ENCODE data around the gene DENND1B.

DENND1B gene

DNA sequence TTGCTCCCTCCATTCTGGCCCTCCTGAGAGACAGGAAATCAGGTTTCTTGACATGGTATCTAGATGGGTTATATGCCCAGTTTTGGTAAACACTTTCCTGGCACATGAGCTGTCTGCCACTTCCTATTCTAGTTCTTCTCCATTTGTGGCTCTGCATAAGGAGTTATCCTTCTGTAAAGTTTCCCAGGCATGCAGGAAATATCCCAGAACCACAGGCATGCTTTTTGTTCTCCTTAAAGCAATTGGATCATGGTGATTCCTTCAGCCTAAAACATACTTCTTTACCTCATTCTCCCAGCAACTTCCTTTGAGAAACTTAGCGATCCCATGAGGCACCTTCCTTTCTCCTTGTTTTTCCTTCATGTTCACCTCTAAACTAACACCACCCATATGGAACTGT, 307.4 kb downstream of the DENND1B start:
- DNase-seq (ENCODE audit: low spot score): peak; percentile 49

DNA sequence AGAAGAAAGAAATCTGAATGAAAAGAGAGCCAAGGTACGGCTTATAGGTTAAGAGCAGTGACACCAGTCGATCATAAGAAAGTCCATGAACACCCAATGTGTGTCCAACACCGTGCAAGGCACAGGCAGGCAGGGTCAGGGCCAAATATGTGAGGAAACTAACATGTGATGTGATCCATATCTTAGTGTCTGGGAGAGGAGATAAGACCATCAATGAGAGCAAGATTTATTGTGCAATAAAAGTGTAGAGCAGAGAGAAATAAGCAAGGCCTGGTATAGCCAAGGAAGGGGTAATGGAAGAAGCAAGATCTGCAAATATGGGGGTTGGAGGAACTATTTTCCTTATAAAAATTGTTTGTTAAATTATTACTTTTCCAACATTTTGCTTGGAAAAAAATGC, 308.5 kb downstream of the DENND1B start:
- no peak for DNase-seq (ENCODE audit: low spot score)

DNA sequence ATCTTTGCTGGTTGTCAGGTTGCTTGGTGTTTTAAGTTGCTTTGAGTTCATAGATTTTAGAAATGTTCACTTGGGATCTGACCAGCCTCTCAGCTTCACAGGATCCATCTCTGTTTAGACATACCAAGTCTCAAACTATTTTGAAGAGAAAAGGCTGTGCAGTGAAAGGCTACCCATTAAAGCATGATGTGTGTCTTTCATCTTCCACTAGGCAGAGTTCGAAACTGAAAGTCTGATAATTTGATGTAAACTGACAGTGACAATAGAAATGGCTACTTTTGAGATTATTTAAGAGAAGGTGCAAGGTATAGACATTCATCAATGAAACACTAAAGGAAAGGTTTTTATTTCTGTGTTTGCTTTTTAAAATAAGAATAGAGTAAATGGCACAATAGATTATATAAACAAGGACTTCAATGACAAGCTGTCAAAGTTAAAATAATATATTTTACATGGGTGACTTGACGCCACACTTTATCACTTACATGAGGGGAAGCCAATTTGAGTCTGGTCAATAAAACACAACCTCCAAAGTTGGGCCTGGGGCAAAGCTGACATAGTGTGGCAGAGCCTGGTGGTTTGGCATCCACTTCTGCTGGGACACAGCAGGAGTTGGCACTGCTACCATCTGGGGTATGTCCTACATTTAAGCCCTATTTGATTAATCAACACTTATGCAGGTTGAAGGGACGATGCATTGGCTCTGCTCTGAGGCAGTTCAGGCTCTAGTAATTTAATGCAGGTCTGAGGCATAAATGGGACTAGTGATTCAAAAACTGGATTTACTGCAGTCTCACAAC, 309.6 kb downstream of the DENND1B start:
- no peak for DNase-seq (ENCODE audit: low spot score)

DNA sequence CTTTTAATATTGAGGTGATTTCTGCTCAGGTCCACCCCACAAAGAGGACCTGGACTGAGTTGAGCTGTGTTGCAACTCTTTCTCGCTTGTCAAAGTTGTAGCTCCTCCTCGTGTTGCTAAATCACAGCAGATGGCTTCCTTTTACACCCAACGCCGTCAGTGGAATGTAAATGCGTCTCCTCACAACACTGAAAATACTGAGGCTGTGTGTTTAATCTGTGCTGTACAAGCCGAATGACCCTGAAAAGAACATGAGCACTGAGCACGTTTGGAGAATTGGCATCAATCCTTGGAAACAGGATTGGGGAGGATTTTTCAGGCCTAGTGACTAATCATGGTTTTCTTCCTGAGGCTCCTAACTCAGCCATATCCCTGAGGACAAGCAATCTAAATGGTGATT, 311.2 kb downstream of the DENND1B start:
- peak; percentile 64 for DNase-seq (ENCODE audit: low spot score)

DNA sequence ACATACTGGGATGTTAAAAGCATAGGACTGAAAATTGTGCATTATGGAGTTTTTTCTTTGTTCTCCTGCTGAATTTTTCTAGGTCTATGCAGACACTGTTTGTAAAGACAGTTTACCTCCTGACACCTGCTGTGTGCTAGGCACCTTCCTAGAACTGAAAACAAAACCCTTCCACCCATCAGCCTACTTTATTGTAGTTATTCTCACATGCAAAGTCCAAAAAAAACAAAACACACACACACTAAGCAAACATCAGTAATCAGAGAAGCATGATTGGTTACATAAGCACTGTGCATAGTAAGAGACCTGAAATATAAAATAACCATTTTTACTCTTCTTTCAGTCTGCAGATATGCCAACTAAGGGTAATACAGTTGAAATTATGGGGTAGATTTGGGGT, 312.1 kb downstream of the DENND1B start:
- no peak for DNase-seq (ENCODE audit: low spot score)

DNA sequence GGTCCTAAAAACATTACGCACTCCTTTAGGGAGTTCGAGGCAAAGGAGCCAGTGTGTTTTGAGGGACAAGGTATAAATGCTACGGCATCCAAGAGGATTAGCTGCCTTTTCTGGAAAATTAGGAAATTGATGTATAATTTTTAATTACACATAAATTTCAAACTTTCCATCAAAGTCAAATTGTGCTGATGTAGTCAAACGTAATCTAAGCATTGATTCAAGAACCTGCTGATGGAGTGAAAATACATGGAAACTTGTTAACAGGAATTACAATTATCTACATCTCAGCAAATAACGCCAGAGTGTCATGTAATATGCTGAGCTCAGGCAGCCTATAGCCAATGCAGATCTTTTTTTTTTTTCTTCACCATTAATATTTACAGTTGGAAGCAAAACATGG, 312.7 kb downstream of the DENND1B start:
- DNase-seq (ENCODE audit: low spot score): no peak

Measured in AG08395 (cell line).